GM18867 (cell line): Measurements from ENCODE around the gene IGFL2.
"Not testable (repeated sequence)": the region's sequence is repeated elsewhere in the genome, so short reads cannot be mapped to it uniquely, and the experiment has no call there.

Experiments used
- ATAC-seq: cut with Tn5 transposase; IDR thresholded peaks from one replicate; pipeline ENCODE4 v1.9.1; 2021; ENCODE audit warnings: mild to moderate bottlenecking, moderate library complexity; ENCODE audit not compliant: unreplicated experiment

The IGFL2 gene

DNA sequence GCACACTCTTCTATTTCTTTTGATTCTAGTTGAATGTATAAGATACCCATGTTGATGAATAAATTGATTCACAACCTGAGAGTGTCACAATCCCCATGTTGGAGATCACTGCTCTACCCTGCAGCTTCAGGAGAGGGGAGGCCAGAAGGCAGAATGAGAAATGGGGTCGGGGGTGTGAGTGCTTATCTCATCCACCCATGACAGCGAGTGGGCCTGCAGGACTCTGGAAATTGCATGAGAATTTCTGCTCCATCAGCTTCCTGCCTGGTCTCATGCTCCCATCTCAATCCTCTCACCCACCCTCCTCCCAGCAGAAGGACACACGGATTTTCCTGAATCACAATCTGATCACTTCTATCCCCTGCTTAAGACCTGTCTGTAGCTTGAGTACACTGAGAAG is 58.6 kb downstream of the IGFL2 start:
- ATAC-seq = no peak

DNA sequence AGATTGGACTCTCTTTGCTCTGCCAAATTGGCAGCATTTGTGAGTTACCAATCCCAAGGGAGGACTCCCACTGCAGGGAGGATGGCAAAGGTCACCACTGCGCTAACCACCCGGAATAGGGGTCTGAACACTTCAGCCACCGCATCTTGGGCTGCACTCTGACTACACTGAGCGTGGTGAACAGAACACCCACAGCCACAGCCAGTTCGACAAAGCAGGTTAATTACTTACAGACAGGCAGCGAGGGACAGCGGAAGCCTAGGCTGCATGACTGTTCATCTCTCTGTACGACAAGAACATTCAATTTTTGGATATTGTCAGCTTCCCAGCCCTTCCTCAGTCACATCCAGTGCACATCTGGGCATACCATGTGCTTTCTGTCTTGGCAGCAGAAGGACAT is 59.8 kb downstream of the IGFL2 start:
- not testable (repeated sequence) for ATAC-seq

DNA sequence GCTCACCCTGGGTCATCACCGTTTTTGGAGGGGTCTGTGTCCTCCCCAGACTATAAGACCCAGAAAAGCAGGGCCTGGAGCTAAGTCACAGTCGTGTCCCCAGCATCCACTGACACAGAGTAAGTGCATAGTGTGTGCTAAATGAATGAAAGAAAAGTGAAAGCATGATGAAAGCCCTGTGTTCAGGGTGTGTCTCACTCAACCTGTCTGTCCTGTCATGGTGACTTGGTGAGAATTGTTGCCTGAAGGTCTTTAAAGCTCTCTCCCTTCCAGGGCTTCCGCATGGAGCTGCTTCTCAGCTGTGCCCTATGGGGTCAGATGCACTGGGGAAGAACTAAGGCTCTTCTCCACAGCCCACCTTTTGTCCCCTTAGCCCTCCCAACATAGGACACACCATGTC is 61.0 kb downstream of the IGFL2 start:
- ATAC-seq = no peak

DNA sequence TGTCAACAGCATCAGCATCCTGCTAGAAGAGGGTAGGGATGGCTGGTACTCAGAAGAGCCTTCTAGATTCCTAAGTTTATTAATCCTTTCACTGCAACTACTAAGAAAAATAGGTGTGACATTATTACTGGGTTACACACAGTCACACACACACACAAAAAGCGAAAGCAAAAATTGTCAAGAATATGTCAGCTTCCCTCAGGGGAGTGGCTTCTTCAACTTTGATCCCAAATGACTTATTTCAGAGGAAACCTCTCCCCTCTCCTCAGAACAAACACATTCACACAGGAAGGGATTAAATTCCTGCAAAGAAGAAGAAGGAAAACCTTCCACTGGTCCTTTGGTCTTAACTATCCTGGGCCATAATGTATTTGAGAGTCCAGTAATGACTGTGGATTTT is 61.4 kb downstream of the IGFL2 start:
- no peak for ATAC-seq

DNA sequence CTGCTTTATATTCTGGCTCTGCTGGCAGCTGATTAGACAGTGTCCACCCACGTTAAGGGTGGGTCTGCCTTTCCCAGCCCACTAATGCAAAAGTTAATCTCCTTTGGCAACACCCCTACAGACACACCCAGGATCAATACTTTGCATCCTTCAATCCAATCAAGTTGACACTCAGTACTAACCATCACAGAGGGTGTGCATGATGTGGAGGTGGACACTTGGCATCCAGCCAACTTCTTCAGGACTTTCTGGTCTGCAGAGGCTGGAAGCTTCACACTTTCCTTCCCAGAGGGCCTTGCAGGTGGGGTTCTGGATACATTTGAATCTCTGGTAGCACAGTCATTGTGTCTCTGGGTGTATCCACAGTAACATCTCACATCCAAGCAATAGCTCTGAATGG is 62.6 kb downstream of the IGFL2 start:
- ATAC-seq = no peak
